ES-I3 (cell line): ENCODE measurements around the gene KLRF2.
"Not testable (repeated sequence)": the region's sequence is repeated elsewhere in the genome, so short reads cannot be mapped to it uniquely, and the experiment has no call there.

Source experiments
- H3K36me3 ChIP-seq: 2 replicates; pipeline ENCODE4 v1.6.1; 2013; ENCODE audit warnings: mild to moderate bottlenecking, low read length, control low read depth, moderate library complexity; ENCODE audit not compliant: insufficient read depth
- H3K4me1 ChIP-seq: 2 replicates; pipeline ENCODE4 v1.6.1; 2013; ENCODE audit warnings: mild to moderate bottlenecking, control low read depth, low read length; ENCODE audit not compliant: insufficient read depth
- H3K9ac ChIP-seq: 2 replicates; pipeline ENCODE4 v1.6.1; 2013; ENCODE audit warnings: low read depth, mild to moderate bottlenecking, low read length, moderate library complexity
- H3K9me3 ChIP-seq: 2 replicates; pipeline ENCODE4 v1.6.1; 2013; ENCODE audit warnings: mild to moderate bottlenecking, low read length, moderate library complexity; ENCODE audit not compliant: control insufficient read depth, insufficient read depth

Gene KLRF2

DNA sequence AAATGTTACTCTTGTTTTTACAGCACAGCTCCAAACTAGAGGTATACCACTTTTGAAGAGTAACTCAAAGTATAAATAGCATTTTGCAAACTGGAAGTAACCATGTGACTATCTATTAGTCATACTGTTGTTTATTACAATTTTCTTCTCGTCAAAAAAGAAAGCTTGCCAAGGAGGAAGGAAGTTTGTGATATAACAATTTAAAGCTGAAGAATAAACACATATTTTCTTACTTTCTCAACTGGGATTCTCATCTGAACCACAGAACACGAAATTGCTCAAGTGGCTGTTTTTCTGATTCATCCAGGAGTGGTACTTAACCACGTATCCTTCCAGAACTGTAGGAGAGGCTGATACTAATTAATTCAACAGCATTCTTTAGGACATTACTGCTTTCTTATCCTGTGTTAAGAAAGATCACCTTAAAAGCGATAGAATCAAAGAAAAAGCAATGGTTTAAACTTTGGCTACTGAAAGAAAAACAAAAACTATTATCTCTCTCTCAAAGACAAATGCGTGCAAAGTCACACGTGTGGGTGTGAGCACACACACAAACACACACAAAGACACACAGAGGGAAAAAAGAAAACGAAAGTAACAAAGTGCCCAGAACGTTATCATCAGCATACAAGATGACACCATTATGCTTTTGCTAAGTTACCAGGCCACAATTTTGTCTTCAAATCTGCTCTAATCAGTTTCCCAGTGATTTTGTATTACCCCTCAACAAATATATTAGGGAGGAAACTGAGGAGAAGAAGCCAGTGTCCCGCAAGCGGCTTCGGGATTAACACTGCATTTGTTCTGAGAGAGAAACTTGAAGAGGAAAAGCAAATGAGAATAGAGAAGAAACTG, 11.8 kb upstream of the KLRF2 start, which contains the start of gene CLEC2B:
CLEC2B (minus strand) TSS at position 48 of the 855 bp plus-strand sequence.
- H3K36me3 ChIP-seq = no peaks in the 10 kb centered on the region
- no peak within 1 kb of the TSS for H3K9ac ChIP-seq
- H3K4me1 ChIP-seq = peaks cover 11% of the 10 kb centered on the region
- H3K9me3 ChIP-seq = no peaks in the 10 kb centered on the region

DNA sequence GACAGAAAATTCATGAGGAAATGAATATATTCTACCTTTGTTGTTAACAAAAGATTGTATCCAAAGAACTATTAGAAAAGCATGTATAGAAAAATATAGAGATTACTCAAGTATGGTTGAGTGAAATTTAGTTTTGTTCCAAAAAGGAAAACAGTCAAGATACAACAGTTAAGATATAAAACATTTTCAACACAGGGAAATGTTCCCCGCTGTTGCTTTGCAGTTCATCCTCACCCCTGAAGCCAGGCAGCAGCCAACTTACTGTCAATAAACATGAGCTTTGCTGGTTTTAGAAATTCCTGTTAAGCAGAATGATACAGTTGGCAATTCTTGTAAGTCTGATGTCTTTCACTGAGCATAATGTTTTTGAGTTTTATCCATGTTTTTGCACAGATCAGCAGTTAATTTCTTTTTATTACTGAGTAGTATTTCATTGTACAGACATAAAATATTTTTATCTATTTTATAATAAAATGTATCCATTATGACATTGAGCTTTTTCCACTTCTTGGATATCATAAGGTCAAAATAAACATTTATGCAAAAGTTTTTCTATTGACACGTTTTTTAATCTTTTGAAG, 10.9 kb upstream of the KLRF2 start:
- Histone ChIP-seq H3K9ac (no peak overlapping the region), H3K4me1 (peaks cover 11% of the 10 kb centered on the region), H3K36me3 (no peaks in the 10 kb centered on the region), H3K9me3 (no peaks in the 10 kb centered on the region)

DNA sequence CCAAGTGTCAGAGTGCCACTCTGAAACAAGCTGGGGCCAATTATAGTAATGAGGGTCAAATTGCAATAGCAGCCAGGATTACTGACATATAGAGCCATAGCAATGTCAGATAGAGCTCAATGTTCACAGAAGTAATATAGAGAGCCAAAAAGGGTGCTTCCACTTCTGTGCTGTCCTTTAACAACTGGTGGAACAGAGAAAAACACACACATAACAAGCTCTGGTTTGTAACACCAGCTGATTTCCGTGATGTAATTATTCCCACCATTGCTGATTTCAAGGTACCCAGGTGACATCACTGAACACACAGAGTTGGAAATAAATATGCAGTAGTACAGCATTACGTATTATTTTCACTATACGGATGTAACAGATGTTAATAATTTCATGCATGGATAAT, 9.1 kb upstream of the KLRF2 start:
- Histone ChIP-seq H3K9me3 (no peaks in the 10 kb centered on the region), H3K36me3 (no peaks in the 10 kb centered on the region), H3K9ac (no peak overlapping the region), H3K4me1 (peaks cover 11% of the 10 kb centered on the region)

DNA sequence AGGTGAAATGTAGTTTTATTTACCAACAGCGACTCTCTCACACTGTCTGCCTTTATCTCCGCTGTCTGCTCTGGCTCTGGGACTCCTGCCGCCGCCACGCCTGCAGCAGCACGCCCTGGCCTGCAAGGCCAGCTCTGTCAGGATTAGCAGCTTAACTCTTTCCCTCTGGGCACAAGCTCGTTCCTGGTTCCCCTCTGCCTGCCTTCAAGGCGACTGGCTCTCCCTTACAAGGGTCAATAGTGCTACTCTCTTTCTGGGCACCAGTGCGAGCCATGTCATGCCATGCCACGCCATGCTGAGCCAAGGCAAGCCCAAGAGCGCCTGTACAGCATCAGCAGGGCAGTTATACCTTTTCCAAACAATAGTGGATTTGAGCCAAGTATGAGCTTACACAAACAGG, 8.5 kb upstream of the KLRF2 start:
- Histone ChIP-seq H3K36me3 (no peaks in the 10 kb centered on the region), H3K9ac (no peak overlapping the region), H3K4me1 (peaks cover 11% of the 10 kb centered on the region), H3K9me3 (no peaks in the 10 kb centered on the region)

DNA sequence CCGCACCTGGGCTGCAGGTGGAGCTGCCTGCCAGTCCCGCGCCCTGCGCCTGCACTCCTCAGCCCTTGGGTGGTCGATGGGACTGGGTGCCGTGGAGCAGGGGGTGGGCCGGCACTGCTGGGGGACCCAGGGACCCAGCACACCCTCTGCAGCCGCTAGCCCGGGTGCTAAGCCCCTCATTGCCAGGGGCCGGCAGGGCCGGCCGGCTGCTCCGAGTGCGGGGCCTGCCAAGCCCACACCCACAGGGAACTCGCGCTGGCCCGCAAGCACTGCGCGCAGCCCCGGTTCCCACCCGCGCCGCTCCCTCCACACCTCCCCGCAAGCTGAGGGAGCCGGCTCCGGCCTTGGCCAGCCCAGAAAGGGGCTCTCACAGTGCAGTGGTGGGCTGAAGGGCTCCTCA, 5.2 kb upstream of the KLRF2 start:
- not testable (repeated sequence) for H3K4me1 ChIP-seq, H3K9ac ChIP-seq, H3K9me3 ChIP-seq, H3K36me3 ChIP-seq

DNA sequence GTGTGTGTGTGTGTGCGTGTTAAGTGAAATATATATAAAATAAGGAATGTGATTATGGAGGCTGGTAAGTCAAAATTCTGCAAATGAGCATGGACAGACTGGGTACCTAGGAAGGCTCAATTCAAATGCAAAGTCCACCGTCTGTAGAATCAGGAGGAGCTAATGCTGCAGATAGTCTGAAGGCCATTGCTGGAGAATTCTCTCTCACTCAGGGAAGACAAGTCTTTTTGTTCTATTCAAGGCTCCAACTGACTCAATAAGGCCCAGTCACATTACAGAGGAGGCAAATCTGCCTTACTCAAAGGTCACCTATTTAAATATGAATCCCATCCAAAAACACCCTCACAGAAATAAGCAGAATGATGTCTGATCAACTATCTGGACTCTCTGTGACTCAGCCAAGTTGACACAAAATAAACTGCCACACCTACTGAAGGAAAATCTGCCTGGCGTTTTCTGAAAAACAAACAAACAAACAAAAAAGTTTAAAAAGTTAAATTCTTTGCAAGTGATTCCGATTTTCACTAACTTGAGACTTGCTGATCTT, 684 bp upstream of the KLRF2 start:
- H3K9ac ChIP-seq = no peak overlapping the region
- peaks cover 5% of the 10 kb centered on the region; the same call in 1 of the 2 replicates for H3K4me1 ChIP-seq
- no peaks in the 10 kb centered on the region for H3K36me3 ChIP-seq
- H3K9me3 ChIP-seq = no peaks in the 10 kb centered on the region

DNA sequence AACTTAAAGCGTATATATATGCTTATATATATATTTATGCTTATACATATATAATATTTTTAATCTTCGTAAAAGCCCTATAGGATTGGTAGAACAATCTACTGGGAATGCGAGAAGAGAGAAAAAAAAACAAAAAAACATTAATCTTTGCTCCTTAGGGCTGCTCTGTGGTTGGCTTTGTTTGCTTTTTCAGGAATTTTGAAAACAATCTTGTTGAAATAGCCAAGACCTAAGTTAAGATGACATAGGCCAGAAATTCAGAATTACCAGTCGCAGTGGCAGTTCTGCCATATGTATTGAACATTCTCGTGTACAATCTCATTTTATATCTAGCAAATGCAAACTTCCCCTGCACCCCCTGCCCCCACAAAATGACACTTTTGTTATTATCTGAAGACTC, 699 bp downstream of the KLRF2 start:
- no peaks in the 10 kb centered on the region for H3K36me3 ChIP-seq
- H3K9me3 ChIP-seq = no peaks in the 10 kb centered on the region
- H3K4me1 ChIP-seq = peaks cover 5% of the 10 kb centered on the region; the same call in 1 of the 2 replicates
- no peak overlapping the region for H3K9ac ChIP-seq

DNA sequence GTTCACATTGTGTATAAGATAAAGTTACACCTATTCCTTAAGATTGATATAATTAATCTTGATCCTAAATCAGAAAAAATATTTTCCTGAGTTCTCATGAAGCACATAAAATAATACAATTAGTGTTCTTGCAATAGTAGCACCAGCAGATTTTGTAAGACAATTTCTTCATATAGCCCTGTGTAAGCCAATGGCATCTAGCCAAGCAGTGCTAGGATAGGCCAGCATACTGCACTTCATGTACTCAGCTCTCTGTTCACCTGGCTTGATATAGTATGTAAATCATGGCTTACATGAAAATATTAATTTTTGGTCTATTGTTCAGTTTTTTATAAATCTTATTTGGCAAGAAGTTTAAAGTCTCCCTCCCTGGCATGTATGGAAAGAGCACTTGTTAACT, 1.9 kb downstream of the KLRF2 start:
- H3K36me3 ChIP-seq = no peaks in the 10 kb centered on the region
- no peak overlapping the region for H3K9ac ChIP-seq
- peaks cover 5% of the 10 kb centered on the region; the same call in 1 of the 2 replicates for H3K4me1 ChIP-seq
- H3K9me3 ChIP-seq = no peaks in the 10 kb centered on the region

DNA sequence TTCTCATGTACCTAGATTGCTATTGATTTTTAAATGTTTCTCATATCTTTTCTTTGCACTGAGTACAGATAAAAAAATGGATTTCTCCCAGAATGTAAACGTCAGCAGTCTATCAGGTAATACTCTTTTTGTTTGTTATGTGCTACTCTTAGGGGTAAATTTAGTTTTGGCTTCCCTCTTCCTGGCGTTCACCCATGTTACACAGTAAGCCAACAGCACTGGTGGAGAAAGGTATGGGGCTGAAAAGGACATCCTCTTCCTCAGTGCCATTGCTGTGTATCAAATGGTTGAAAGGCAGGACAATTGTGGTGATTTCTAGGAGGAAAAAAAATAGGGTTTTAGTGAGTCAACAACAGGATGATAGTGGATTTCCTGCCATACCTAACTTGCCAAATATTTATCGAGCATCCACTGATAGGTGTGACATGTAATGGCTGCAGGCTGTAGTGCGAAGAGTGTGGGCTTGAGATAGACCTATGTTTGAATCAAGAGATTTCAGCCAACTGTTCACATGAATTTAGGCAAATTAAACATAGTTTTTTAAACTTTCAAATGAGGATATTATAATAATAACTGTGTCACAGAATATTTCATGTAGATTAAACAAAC, 7.5 kb downstream of the KLRF2 start:
- Histone ChIP-seq H3K9me3 (no peaks in the 10 kb centered on the region), H3K4me1 (no peaks in the 10 kb centered on the region), H3K9ac (no peak overlapping the region), H3K36me3 (no peaks in the 10 kb centered on the region)

DNA sequence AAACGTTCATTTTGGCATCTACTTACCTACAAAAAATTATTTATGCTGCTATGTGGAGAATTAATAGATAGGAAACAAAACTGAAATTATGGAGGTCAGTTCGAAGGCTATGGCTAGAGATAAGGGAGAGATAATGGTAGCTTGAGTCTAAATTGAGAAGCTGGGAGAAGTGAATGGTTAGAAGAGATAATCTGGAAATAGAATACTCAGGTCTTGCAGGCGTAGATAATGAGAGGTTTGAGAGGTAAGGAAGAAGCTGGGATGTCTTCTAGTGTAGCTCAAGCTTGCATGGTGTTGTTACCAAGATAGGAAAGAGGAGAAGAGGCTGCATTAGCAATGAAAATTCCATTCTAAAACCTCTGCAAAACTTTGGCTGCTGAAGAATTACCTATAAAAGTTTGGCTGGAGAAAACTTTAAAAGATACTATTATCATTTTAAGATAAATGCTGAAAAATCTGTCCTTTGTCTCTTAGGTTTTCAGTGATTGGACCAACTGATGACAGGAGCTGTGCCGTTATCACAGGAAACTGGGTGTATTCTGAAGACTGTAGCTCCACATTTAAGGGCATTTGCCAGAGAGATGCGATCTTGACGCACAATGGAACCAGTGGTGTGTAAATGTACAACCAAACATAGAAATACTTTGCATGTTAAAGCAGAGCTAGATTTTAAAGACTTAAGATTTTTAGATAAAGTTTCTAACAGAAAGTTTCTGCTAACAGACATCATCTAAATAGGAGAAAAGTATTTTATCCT, 14.1 kb downstream of the KLRF2 start:
- H3K9me3 ChIP-seq = no peaks in the 10 kb centered on the region
- H3K4me1 ChIP-seq = no peaks in the 10 kb centered on the region
- H3K9ac ChIP-seq = no peak overlapping the region
- no peaks in the 10 kb centered on the region for H3K36me3 ChIP-seq

DNA sequence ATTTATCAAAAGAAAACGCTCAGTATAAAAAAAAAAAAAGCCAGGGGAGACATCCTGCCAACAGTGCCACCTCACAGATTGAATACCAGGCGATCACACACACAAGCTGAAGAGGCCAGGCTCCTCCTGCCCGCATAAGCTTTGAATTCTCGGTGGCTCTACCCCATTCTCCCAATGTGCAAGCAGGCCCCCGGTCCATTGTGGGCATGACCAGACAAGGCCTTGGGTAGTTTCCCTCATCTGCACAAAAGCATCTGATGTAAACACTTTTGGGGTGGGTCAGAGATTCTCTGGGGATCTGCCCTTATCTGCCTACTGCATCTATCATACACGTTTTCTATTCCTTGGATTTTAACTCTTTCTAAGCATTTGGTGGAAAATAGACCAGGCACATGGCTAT, 16.2 kb downstream of the KLRF2 start:
- Histone ChIP-seq H3K4me1 (no peaks in the 10 kb centered on the region), H3K9me3 (no peaks in the 10 kb centered on the region; the same call in 1 of the 2 replicates), H3K36me3 (no peaks in the 10 kb centered on the region), H3K9ac (no peak overlapping the region)

DNA sequence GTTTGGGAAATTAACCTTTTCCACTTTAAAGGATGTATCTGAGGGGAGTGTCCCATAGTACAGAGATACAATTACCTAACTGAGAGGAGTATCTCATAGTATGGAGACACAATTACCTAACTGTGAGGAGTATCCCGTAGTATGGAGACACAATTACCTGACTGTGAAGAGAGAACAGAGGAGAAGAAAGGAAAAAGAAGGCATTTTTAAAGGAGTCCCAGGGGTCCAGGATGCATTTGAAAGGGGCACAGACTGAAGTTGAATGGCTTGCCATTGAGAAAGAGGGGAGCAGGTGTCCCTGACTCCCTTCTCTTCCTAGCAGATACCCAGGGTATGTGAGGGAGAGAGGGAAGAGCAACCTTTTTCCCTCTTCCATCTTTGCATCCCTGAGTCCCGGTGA, 17.9 kb downstream of the KLRF2 start:
- H3K36me3 ChIP-seq = no peaks in the 10 kb centered on the region
- H3K9ac ChIP-seq = no peak overlapping the region
- no peaks in the 10 kb centered on the region; the same call in 1 of the 2 replicates for H3K9me3 ChIP-seq
- no peaks in the 10 kb centered on the region for H3K4me1 ChIP-seq

DNA sequence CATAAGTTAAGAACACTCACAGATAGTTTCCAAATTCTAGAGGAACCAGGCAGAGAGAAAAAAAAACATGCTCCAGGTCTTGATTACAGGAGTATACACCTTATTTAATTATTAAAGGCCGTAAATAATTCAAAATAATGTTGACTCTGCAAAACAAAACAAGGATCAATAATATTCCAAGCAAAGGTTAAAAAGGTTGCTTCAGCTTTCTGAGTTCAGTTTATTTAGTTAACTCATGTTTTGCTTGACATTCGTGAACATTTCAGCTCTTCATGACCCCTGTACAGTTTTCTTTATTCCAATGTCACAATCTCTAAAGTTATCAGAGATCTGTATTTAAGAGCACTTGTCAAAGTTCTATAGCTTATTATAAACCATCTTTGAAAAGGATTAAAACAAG, 19.6 kb downstream of the KLRF2 start:
- Histone ChIP-seq H3K9me3 (no peaks in the 10 kb centered on the region; the same call in none of the 2 replicates), H3K4me1 (no peaks in the 10 kb centered on the region), H3K36me3 (no peaks in the 10 kb centered on the region), H3K9ac (no peak overlapping the region)

DNA sequence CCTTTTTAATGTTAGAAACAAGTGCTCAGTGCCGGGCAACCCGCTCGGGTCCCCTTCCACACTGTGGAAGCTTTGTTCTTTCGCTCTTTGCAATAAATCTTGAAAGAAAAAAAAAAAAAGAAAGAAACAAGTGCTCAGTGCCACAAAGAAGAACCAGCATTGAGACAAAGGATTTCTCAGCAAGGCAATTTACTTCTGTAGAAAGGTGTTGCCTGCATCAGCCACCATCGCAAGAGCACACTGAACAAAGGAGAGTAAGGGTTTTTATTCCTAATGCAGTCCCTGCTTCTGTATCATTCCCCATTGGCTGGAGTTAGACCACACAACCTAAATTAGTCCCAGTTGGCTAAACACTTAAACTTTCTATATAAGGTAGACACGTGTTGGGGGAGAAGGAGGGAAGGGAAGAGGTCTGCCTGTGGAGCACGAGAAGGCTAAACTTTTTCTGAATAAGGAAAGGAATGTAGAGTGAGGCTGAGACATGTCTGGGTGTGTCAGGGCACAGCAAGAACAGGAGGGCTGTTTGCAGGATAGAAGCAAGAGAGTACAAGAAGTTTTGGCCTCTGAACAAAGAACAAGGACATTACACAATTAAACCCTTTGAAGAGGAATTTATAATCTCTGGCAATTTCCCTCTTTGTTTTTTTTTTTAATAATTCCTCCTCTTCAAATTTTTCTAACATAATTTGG, 21.4 kb downstream of the KLRF2 start:
- no peak overlapping the region for H3K9ac ChIP-seq
- H3K36me3 ChIP-seq = no peaks in the 10 kb centered on the region
- no peaks in the 10 kb centered on the region for H3K4me1 ChIP-seq
- H3K9me3 ChIP-seq = peaks cover 6% of the 10 kb centered on the region
